Hematopoietic multipotent progenitor cell treated with erythropoietin and hydrocortisone succinate and interleukin-3 and kit ligand, for 17 days (in vitro differentiated cells): ENCODE data around the gene BCAP31.

Experiments
- DNase-seq: peaks from one replicate; pipeline ENCODE4 v3.0.0-alpha.2; 2015; ENCODE audit warnings: low spot score

BCAP31 gene

DNA sequence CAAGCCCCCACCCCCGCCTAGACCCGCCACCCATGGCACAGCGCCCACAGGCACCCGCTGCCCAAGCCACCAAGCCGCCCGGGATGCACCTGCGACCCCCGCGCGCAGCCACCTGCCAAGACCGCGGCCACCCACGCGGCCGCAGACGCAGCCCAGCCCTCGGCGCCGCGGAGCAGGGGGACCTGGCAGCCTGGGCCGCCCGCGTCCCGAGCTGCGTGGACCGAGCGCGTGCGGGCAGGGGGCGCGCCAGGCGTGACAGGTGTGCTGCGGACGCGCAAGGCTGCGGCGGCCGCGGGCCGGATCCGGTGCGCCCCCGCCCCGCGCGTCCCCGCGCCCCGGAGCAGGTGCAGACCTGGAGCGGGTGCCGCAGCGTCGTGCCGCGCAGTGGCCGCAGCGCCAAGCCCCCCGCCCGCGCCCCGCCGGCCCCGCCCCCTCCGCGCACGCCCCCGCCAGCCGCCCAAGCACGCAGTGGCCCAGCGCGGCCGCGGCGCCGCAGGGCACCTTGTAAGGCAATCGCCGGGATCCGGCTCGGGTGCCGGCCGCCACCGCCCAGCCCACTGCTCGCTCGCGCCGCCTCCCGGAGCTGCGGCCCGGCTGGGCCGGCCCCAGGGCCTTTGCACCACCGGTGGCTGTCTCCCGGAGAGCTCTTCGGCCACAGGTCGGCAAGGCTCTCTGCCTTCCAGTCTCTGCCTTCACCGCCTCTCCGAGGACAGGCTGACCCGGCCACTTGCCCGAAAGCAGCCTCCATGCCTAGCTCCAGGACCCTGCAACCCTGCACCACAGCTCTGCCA is 50.6 kb downstream of the BCAP31 start, which contains the start of gene PNCK:
TSS of gene PNCK (minus strand) at position 386 of the 791 bp plus-strand sequence. CDS start 737 bp downstream, outside the sequence.
- DNase-seq: no peak

DNA sequence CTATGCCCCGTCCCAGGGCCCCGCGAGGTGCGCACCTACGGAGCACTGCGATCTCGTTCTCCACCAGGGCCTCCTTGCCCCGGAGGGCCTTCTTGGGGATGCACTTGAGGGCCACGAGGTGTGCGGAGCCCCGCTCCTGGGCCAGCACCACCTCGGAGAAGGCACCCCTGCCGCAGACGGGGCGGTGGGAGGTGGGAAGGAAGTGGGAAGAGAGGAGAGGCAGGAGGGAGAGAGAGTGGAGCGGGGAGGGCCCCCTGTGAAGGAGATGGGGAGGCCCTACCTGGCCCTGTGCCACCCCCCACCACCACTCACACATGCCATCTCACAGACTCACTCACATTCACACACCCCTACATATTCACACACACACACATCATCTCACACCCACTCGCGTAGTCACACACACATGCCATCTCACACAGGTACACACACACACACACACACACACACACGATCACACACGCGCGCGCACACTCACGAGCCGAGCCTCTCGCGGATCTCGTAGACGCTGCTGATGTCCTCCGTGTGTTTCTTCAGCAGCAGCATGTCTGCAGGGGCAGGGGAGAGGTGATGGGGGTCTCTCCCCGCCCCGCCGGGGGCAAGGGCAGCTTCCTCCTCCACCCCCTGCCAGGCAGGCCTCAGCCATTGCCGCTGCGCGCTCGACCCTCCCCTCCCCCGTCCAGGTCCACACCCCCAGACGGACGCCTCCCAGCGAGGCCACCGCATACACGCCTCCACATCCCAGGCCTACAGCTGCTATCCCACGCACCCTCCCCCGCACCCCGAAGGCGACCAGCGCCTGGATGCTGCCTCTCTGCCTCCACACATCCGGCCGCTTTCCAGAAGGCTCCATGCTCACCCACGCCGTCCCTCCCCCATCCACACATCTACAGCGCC is 51.4 kb downstream of the BCAP31 start:
- no peak for DNase-seq

DNA sequence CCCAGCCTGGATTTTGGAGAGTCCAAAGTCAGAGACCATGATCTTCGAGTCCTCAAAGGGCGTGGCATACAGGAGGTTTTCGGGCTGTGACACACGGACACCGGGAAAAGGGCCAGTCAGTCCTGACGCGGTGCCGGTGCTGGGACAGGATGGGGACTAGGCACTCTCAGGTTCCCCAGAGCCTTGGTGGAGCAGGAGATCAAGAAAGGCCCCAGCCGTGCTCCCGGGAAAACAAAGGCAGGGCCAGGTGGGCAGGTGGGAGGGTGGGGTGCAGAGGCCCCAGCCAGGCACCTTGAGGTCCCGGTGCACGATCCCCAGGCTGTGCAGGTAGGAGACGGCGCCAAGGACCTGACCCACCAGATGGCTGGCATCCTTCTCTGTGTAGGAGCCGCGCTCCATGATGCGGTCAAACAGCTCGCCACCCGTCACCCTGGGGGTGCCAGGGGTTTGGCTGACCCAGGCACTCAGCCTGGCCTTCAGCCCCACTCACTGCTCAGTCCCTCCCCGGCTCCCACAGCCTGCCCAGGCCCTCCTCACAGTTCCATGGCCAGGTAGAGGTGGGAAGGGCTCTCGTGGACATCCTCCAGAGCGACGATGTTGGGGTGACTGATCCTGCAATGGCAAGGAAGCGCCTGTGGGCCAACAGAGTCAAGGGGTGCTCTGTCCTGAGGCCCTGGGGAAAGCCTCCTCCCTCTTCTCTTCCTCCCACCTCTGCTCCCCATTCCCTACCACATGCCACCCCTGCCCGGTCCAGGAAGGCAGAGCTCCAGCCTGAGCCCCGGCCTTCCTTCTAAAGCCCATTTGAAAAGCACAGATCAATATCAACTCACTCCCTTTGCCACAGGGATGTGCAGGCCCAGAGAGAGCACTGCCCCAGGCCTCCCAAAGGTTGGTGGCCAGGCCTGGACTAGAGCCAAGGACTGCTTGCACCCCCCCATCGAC is 52.3 kb downstream of the BCAP31 start:
- DNase-seq: no peak

DNA sequence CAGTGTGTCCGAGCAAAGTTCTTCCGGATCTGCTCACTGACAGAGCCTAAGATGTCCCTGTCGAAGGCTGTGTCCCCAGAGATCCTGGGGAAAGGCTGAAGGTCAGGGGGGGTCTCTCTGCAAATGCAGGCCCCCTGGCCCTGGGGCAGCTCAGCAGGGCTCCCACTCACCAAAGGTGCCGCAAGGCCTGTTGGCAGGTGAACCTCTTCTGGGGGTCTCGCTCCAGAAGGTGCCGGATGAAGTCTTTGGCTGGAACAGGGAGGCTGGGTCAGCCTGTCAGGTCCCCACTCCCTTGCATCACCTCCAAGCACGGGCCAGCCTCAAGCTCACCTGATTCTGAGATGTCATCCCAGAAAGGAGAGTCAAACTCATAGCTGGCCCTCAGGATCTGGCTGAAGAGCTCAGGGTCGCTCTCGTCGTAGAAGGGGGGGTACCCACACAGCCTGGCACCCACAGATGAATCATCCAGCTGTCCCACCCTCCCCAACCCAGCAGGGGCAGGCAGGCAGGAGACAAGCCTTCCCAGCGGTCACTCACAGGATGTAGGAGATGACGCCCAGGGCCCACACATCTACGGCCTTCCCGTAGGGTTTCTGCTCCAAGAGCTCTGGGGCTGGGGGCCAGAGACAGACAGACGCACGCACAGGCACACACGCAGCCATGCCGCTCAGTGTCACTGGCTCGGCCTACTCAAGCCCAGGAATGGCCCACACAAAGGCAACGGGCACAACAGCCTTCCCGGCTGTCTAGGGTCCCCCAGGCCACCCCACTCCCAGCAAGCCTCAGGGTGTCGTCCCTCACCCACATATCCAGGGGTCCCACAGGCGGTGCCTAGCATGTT is 53.2 kb downstream of the BCAP31 start:
- DNase-seq: no peak

DNA sequence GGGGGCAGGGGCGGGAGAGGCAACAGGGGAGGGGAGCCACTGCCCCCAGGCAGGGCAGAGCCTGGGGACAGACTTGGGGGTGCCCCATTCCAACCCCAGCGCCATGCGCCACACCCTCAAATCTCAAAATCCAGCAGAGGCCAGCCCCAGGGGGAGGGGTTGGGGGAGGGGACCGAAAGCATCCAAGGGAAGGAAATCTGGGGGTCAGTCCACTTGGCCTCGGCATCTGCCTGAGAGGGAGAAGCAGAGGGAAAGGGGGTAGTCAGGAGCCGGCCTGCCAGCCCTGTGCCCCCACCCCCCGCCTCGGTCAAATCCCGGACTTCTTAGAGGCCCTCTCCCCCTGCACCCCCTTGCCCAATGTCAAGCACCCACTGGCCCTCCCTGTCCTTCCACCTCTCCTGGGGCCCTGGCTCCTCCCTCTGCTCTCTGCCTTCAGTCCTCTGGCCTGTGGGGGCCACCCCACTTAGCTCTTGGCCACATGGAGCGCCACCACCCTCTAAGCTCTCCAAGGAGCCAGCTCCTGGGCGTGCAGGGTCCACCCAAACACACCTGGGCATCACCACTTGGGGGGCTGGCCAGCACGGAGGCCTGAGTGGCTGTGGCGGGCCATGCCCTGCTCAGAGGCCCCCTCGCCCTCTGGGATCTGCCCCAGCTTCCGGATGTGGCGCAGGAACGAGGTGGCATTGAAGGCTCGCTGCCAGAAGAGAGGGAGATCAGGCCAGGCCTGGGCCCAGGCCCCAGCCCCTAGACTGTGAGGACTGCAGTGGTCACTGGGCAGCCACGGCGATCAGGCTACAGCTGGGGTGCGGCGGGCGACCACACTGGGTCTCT is 54.1 kb downstream of the BCAP31 start:
- no peak for DNase-seq

DNA sequence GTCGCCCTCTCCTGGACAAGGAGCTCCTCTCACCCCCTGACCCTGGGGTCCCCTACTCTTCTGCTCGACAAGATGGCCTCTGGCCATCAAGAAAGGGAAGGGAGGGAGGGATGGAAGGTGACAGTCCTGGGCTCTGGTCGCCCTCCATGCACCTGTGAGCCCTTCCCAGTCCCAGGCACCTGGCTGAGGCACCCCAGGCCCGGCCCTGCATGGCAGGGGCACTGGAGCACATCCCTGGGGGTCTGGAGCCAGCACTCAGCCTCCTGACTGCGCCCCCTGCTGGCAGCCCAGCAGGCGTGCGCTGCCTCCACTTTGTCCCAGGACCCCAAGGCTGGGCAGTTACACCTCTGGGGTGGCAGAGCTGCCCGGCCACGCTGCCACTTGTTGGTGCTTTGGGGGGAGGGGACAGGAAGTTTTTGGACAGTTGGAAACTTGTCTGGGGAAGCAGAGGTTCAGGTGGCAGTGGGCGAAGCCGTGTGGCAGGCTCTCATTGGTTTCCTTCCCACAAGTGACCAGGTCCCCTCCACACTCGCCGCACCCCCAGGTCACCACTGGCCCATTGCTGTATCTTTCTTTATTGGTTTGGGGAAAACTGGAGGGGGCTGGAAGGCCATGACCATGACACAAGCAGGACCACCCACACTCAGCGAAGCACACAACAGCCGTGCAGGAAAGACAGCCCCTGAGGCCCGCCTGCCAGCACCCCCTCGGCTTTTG is 54.9 kb downstream of the BCAP31 start:
- peak; percentile 51 for DNase-seq

DNA sequence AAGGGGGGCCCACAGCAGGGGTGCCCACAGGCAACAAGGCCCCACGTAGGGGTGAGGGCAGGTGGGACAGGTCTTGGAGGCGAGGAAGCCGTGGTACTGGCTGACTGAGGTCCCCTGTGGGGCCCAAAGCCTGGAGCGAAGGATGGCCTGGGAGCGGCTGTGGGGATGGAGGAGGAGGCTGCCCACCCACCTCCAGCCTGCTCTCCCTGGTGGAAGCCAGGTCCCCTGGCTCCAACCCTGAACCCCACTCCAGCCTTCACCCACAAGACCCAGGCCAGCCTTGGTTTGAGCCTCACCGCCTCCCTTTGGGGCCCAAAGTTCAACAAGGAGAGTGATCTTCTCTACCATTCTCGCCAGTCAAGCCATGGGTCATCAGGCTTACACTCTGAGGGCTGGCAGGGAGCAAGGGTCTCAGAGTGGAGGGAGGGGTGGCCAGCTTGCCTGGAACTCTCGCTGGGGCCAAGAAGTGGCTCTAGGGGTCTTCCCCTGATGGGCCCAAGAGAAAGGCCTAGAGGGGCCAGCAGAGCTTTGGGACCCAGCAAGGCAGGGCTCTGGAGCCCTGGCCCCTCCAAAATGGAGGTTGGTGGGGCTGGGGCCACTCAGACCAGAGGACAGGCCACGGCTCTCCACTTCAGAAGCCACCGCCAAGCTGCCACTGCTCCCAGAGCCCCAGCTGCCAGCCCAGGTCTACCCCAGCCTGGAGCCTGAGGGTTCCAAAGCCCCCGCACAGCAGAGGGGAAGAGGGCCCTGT is 55.6 kb downstream of the BCAP31 start:
- no peak for DNase-seq

DNA sequence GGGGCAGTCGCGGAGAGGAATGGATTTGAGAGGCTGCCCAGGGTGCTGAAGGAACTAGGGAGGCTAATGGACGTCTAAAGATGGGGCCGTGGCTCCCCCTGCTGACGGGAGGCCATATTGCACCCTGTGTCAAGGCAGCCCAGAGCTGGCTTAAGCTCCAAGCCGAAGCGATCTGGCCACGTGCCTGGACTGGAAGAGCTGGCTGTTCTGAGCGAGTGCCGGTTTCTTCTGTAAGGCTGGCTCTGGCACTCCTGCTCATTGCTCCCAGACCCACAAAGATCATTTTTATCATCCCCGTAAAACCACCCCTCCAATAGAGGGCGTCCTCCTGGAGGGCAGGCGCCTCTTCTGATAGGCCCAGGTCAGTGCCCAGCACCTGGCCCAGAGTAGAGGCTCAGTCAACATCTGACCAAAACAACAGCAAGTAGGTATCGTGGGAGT is 56.2 kb downstream of the BCAP31 start:
- DNase-seq: peak; percentile 75

DNA sequence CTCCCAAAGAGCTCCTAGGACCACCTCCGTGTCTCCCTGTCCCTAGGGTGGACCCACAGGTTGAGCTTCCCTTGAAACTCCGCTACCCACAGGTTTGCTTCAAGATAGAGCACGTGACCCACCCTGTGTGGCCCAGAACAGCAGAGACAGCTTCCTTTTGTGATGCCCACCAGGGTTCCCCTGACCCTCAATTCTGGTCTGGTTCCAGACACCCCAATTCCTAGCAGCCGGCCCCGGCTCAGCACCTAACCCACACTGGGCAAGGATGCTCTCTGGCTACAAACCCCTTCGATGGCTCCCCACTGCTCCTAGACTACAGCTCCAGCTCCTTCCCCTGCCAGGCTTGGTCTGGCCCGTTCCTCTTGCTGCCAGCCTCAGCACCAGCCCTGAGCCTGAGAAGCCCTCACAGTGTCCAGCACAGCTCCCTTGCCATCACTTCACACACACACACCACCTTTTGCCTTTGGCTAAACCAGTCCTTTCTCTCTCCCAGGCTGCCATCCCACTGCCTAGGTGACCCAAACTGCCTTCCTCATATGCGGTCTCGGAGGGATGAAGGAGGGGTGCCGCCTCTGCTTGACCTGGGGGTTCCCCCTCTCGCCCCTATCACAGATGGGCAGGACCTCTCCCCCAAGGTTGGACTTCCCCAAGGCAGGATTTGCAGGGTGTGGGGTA is 56.8 kb downstream of the BCAP31 start:
- no peak for DNase-seq

DNA sequence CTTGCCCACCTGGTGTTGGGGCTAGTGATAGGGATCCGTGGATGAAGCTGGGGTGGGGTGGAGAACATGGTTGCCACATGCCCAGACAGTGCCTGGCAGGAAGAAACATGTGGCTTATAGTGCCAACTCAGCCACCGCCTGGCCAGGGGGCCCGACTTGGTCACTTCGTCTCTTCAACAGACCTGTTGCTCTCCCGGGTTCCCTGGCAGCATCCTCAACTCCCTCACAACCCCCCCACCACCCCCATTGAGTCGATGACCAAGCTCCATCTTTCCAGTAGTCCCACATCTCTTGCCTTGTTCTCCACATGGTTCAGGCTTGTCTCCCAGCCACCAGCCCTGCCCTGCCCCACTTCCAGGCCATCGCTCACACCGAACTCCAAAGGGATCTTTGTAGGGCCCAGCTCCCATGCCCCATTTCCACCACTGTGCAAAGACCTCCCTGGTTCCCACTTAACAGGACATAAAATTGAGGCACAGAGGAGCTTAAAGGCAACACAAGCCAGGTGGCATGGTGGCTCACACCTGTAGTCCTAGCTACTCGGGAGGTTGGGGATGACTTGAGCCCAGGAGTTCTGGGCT is 58.4 kb downstream of the BCAP31 start:
- no peak for DNase-seq

DNA sequence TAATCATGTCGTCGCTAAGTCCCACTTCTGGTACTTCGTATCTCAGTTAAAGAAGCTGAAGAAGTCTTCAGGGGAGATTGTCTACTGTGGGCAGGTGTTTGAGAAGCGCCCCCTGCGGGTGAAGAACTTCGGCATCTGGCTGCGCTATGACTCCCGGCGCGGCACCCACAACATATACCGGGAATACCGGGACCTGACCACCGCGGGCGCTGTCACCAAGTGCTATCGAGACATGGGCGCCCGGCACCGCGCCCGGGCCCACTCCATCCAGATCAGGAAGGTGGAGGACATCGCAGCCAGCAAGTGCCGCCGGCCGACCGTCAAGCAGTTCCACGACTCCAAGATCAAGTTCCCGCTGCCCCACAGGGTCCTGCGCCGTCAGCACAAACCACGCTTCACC is 61.9 kb downstream of the BCAP31 start:
- DNase-seq: peak; percentile 44

DNA sequence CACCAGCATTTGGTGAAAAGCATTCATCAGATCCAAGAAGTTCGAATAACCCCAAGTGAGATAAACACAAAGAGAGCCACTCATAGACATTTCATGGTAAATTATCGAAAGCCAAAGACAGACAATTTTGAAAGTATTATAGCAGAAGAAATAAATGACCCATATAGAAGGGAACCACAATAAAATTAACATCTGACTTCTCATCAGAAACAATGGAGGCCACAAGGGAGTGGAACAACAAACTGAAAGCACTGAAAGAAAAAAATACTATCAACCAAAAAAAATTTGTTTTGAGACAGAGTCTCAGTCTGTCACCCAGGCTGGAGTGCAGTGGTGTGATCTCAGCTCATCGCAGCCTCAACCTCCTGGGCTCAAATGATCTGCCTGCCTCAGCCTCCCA is 64.9 kb downstream of the BCAP31 start:
- DNase-seq: no peak

DNA sequence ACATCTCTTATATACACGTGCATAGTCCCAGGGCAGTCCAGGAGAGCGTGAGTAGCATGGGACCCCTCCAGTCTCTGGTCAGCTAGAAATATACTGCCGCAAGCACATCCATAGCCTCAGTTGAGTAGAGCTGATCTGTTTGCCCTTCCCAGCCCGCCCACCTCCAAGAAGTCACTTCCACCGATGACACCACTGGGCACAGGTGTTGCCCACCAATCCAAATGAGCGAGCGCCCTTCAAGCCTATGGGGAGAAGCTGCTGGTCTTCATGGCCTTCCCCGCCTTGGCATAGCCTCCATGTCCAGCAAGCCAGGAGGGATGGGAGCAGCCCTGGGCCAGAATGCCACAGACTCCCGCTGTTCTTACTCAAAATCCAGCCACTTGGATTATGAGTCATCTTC is 67.0 kb downstream of the BCAP31 start:
- DNase-seq: no peak

DNA sequence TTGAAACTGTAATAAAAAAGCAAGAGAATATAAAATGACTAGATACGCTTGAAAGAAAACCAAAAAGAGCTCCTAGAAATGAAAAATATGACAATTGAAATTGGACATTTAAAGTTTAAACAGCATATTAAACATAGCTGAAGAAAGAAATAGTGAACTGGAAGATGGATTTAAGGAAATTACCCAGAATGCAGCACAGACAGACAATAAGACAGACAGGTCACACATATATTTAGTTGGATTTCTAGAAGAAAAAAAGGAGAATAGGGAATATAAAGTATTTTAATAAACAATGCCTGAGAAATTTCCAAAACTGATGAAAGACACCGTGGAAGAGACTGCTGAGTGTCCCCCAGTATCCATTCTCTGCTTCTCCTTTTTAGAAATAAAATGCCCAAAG is 70.6 kb downstream of the BCAP31 start:
- DNase-seq: no peak

DNA sequence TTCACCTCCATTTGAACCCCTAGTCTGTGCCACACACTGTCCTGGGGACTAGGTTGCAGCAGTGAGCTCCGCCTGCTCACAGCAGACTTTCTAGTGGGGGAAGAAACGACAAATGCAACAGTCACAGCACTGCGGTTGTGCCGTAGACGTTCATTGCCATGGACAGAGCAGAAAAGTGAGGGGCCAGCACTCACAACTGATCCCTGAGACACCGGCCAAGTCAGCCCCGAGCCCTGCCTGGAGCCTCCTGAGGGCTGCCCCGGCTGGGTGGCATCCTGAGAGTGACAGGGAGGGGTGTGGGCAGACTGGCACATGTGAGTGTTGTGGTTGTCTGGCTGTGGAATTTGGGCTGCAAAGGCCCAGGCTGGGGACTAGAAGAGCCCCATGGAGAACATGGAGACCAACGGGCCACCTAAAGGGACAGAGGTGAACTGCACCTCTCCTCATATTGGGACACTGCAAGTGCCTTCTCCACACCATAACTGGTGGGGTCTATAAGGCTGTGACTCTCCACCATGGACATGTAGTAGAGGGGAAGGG is 72.6 kb downstream of the BCAP31 start:
- no peak for DNase-seq

DNA sequence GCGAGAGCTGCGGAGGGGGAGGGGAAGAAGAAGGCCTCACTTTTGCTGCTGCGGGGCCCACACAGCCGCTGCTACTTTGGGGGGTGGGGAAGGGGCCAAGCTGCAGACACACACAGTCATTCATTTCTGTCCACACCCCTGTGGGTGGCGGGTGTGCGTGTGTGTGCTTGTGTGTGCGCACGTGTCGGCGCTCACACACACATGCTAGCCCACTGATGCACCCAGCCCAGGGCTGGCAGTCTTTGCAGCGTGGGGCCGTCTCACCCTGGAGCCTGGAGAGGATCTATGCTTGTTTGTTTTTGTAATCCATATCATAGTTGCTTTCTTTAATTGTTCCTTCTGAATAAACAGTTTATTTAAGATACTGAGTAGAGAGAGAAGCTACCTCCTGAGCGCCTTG is 73.2 kb downstream of the BCAP31 start:
- no peak for DNase-seq
